Thyroid gland (tissue), 4 donors: Measurements from ENCODE around the gene ITGAV. TPM values are rescaled to one million over a fixed set of nuclear protein-coding genes. Genes with fewer than 3 reads are reported as not detected.
A peak's percentile ranks its signal among the peaks of the same experiment; 100 is the strongest.

Source experiments
- DNase-seq, 2 donors: peaks; one replicate each; pipeline ENCODE4 v3.0.0-alpha.2; 2019
- H3K27ac ChIP-seq, 3 donors: fragments of 200-600 bp; sonication (generic); 1 replicate in 2 of 3; 2 replicates in 1 of 3; pipeline ENCODE4 v1.5.1; 2016 to 2019; ENCODE audit warnings: mild to moderate bottlenecking in 1 of 3, moderate library complexity in 1 of 3
- H3K27me3 ChIP-seq: fragments of 200-600 bp; sonication (generic); one replicate; pipeline ENCODE4 v1.5.1; 2019
- H3K36me3 ChIP-seq, 2 donors: fragments of 200-600 bp; sonication (generic); one replicate each; pipeline ENCODE4 v1.5.1; 2016 to 2019
- H3K4me1 ChIP-seq, 2 donors: fragments of 200-600 bp; sonication (generic); one replicate each; pipeline ENCODE4 v1.5.1; 2017 to 2019
- H3K4me3 ChIP-seq, 3 donors: fragments of 200-600 bp; sonication (generic); replicated peaks in 1 of 3; 1 replicate in 2 of 3; 2 replicates in 1 of 3; pipeline ENCODE4 v1.5.1; 2016; ENCODE audit warnings: mild to moderate bottlenecking in 1 of 3
- H3K9me3 ChIP-seq: fragments of 200-600 bp; sonication (generic); one replicate; pipeline ENCODE4 v1.5.1; 2017
- POLR2A ChIP-seq, 2 donors: fragments of 450-650 bp; IDR thresholded peaks; one replicate each; pipeline ENCODE4 v1.6.1; 2017; ENCODE audit warnings: antibody characterized with exemption in 2 of 2, mild to moderate bottlenecking in 2 of 2, moderate library complexity in 1 of 2
- WGBS, 2 donors: methylation state at CpG; one replicate each; pipeline ENCODE4 v1.1.5; 2017; 5-methylcytosine and 5-hydroxymethylcytosine counted together
- intact Hi-C: fragments of 100-400 bp; cut with DNase I; formaldehyde crosslinking; loops from one replicate; pipeline ENCODE4 v1.15.1; 2023
- total RNA-seq, 4 donors: library from RNA; depleted of rRNA; stranded (reverse); fragments of >200 nt; gene quantifications; one replicate each; pipeline ENCODE4 v1.2.3, GENCODE V29; 2016
- TF ChIP-seq, protein P1 (sequence below), 6 experiments: fragments of 200-600 bp in 3 of 6; fragments of 450-650 bp in 3 of 6; sonication (generic) in 3 of 6; IDR thresholded peaks; one replicate each; pipeline ENCODE4 v1.5.1; 2016 to 2019; ENCODE audit warnings: antibody characterized with exemption in 6 of 6, mild to moderate bottlenecking in 2 of 6, inconsistent platforms in 1 of 6, moderate library complexity in 1 of 6

Gene ITGAV
- total RNA-seq, 4 donors from 2014 or later: 136 to 186 (median 143) TPM

DNA sequence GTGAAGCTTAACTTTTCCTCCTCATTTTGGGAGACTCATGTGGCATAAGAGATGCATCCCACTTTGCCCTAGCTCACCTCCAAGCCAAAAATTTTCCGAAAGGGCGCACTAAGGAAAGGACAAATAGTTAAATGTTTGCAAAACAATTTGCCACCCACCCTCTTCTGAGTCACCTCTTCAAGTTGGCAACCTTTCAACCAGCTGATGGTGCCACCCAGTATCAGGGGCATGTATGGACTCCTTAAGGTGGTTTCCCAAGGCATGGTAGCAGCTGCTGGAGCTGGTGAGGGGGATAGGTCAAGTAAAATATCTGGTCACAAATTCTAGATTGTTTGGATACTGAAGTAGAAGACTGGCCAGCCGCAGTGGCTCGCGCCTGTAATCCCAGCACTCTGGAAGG is 17.2 kb upstream of the ITGAV start:
- H3K4me3 ChIP-seq: no peak overlapping the region
- no peak for DNase-seq
- no peaks in the 10 kb centered on the region for H3K27me3 ChIP-seq
- TF ChIP-seq, protein P1, sequence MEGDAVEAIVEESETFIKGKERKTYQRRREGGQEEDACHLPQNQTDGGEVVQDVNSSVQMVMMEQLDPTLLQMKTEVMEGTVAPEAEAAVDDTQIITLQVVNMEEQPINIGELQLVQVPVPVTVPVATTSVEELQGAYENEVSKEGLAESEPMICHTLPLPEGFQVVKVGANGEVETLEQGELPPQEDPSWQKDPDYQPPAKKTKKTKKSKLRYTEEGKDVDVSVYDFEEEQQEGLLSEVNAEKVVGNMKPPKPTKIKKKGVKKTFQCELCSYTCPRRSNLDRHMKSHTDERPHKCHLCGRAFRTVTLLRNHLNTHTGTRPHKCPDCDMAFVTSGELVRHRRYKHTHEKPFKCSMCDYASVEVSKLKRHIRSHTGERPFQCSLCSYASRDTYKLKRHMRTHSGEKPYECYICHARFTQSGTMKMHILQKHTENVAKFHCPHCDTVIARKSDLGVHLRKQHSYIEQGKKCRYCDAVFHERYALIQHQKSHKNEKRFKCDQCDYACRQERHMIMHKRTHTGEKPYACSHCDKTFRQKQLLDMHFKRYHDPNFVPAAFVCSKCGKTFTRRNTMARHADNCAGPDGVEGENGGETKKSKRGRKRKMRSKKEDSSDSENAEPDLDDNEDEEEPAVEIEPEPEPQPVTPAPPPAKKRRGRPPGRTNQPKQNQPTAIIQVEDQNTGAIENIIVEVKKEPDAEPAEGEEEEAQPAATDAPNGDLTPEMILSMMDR (IDR thresholded peaks at IDR 0.05): no peak
- TF ChIP-seq POLR2A (IDR thresholded peaks at IDR 0.05): no peak
- 91 to 97% methylated on average over 5 of the region's 5 CpGs for WGBS, 2 donors
- intact Hi-C loops: no loop called here
- peaks cover 25 to 52% of the 10 kb centered on the region in 2 donors for H3K4me1 ChIP-seq
- no peaks in the 10 kb centered on the region for H3K36me3 ChIP-seq
- peak overlapping the region in 2 of 3 donors; percentile 66 to 73 for H3K27ac ChIP-seq
- H3K9me3 ChIP-seq: no peaks in the 10 kb centered on the region

DNA sequence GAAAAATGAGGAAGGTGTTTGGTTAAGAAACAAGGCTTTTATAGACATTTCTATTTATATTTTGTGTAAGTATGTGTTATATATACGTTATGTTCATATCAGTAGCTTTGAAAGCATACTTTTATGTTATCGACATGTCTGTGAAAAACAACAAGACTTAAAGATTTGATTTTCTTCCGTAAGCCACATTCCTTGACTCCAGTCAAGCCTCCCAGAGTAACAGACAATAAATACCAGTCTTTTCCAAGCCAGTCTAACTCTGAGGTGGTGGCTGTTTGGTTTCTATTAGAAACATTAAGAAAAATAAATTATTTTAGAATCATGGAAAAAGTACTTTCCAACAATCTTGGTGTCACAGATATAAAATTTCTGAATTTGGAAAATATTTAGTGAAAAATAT is 16.3 kb upstream of the ITGAV start:
- peak overlapping the region; percentile 35 to 73 (median 66) for H3K27ac ChIP-seq
- no peaks in the 10 kb centered on the region for H3K9me3 ChIP-seq
- TF ChIP-seq POLR2A (IDR thresholded peaks at IDR 0.05): no peak
- TF ChIP-seq, protein P1 (IDR thresholded peaks at IDR 0.05): no peak
- intact Hi-C loops: no loop called here
- no peak for DNase-seq
- WGBS, 2 donors: 46 to 50% methylated on average over 3 of the region's 3 CpGs
- H3K27me3 ChIP-seq: no peaks in the 10 kb centered on the region
- H3K36me3 ChIP-seq: no peaks in the 10 kb centered on the region
- peaks cover 25 to 52% of the 10 kb centered on the region in 2 donors for H3K4me1 ChIP-seq
- no peak overlapping the region for H3K4me3 ChIP-seq

GRCh38 chr2:186575302-186575701 is 14.6 kb upstream of the ITGAV start:
- H3K9me3 ChIP-seq: no peaks in the 10 kb centered on the region
- intact Hi-C loops: no loop called here
- no peak overlapping the region for H3K4me3 ChIP-seq
- H3K27me3 ChIP-seq: no peaks in the 10 kb centered on the region
- peak; percentile 33 to 55 for DNase-seq
- WGBS, 2 donors: 1 to 2% methylated on average over 1 of the region's 1 CpG
- no peaks in the 10 kb centered on the region for H3K36me3 ChIP-seq
- peak in 1 of 2 donors; percentile 18 for TF ChIP-seq POLR2A (IDR thresholded peaks at IDR 0.05)
- TF ChIP-seq, protein P1 (IDR thresholded peaks at IDR 0.05): no peak
- peak overlapping the region in 2 of 3 donors; percentile 66 to 73 for H3K27ac ChIP-seq
- peaks cover 22 to 47% of the 10 kb centered on the region in 2 donors for H3K4me1 ChIP-seq

DNA sequence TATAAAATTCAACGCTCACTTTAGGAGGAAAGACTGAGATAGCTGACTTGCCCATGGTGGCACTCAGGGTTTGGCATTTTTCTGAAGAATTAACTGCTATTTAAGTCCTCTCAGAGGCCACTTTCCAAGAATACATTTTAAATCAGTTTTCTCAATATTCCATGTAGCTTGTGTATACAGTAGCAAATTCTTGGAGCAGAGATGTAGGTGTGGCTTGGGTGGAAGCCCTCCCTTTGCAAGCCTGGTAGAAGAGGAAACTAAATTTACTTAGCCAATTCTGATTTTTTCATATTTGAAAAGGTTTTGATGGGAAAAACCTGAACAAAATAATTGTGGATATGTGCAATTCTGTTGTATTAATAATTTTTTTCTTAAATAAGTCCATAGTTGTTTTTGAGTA is 14.0 kb upstream of the ITGAV start:
- Histone ChIP-seq H3K27me3 (no peaks in the 10 kb centered on the region), H3K4me3 (no peak overlapping the region), H3K4me1 (peaks cover 18 to 41% of the 10 kb centered on the region in 2 donors), H3K36me3 (no peaks in the 10 kb centered on the region), H3K27ac (peak overlapping the region; percentile 0 to 73 (median 66)), H3K9me3 (no peaks in the 10 kb centered on the region)
- DNase-seq: no peak
- TF ChIP-seq, protein P1 (IDR thresholded peaks at IDR 0.05): no peak
- TF ChIP-seq POLR2A (IDR thresholded peaks at IDR 0.05): no peak
- WGBS, 2 donors: 89% methylated on average over 1 of the region's 1 CpG
- intact Hi-C loops: no loop called here

DNA sequence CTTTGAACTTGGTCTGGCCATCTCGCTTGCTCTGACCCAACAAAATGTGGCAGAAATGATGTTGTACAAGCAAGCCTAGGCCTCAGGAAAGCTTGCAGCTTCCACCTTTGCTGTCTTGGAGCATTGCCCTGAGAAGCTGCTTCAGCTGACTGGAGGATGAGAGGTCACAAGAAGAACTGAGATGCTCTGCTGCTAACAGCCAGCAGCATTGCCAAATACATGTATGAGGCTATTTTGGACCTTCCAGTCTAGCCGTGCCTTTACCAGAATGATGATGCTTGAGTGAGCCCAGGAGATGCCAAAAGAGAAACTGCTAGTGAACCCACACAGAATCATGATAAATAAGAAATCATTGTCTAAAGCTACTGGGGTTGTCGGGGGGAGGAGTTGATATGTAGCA is 13.2 kb upstream of the ITGAV start:
- intact Hi-C loops: no loop called here
- 55 to 69% methylated on average over 3 of the region's 3 CpGs for WGBS, 2 donors
- Histone ChIP-seq H3K27me3 (no peaks in the 10 kb centered on the region), H3K4me3 (no peak overlapping the region), H3K9me3 (no peaks in the 10 kb centered on the region), H3K27ac (peak overlapping the region; percentile 0 to 73 (median 66)), H3K4me1 (peaks cover 18 to 39% of the 10 kb centered on the region in 2 donors), H3K36me3 (no peaks in the 10 kb centered on the region)
- peak; percentile 61 to 80 for DNase-seq
- TF ChIP-seq POLR2A (IDR thresholded peaks at IDR 0.05): peak in 1 of 2 donors; percentile 13
- TF ChIP-seq, protein P1 (IDR thresholded peaks at IDR 0.05): no peak
